GM18508 (cell line): ENCODE measurements around the gene FHOD3.
A peak's percentile ranks its signal among the peaks of the same experiment; 100 is the strongest.

Source experiments
- ATAC-seq: cut with Tn5 transposase; IDR thresholded peaks from one replicate; pipeline ENCODE4 v1.9.1; 2021; ENCODE audit warnings: moderate number of reproducible peaks; ENCODE audit not compliant: insufficient read depth, unreplicated experiment

FHOD3 gene

GRCh38 chr18:36464126-36464651 lies 166.7 kb downstream of the FHOD3 start:
- no peak for ATAC-seq

DNA sequence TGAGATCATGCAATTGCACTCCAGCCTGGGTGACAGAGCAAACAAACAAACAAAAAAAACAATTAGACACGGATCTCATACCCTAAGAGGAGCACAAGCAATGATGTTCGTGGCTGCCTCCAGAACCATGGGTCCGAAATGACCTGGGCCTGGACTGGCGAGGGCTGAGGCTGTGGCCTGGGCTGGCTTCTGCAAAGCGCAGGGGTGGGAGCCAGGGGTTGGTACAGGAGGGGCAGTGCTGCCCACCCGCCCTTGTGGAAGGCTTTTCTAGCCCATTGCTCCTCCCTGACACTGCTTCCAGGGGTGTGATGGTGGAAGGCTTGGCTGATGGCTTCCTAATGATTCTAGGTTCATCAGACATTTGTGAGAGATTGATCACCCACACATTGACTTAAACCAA lies 167.8 kb downstream of the FHOD3 start:
- ATAC-seq, result no peak

- ATAC-seq, result no peak
Observed at GRCh38 chr18:36465970-36466369, 168.5 kb downstream of the FHOD3 start.

- ATAC-seq, result no peak
Observed at GRCh38 chr18:36467614-36468013, 170.1 kb downstream of the FHOD3 start.

DNA sequence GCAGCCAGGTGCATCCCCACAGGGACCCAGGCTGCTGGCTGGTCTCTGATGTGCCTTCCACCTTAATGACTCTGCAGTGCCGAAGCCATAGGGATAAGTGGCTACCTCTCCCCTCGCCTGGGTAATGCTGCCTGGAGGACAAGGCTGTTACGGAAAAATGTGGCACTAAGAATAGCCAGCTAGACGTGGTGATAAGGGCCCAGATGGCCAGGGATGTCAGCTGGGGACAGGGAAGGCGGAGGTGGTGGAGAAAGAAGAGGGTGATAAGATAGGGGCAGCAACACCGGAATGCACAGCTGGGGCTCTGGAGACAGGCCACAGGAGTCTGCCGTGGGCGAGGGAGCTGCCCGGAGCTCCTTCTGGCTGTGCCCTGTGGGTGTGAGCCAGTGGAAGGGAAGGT lies 170.6 kb downstream of the FHOD3 start:
- no peak for ATAC-seq

DNA sequence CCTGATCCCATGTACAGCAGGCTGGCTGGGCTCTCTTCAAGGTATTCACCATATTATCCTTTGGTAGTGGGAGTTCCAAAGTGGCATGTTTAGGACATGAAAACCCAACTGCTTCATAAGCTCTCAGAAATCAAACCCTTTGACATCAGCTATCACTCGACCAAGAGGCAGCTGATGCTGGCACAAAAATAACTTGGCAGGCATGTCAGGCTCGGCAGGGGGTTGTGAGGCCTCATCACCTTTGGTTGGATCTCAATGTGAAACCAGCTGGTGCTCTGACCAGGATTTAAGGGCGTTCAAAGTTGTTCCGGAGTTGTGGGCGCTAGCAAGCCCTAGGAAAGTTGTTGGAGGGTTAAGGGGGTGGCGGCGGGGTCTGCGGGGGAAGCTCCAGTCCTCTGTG lies 171.9 kb downstream of the FHOD3 start:
- ATAC-seq, result no peak

GRCh38 chr18:36470896-36471295 lies 173.4 kb downstream of the FHOD3 start:
- no peak for ATAC-seq

DNA sequence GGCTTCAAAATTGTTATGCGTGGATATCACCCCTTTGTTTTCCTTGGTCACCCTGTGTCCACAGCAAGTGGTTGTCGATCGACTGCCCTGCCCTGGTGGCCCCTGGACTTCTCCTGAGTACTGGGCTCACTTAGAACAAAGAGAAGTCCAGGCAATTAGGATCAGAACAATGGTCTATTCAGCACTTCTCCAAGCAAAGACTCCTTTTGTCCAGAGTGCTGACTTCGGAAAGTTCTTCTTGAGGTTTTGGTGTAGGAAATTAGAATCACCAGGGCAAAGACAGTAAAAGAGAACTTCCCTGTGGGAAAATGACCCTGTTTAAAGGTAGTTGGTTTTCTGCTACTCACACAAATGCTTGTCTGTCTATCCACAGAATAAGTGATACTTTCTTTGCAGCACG lies 173.9 kb downstream of the FHOD3 start:
- no peak for ATAC-seq

DNA sequence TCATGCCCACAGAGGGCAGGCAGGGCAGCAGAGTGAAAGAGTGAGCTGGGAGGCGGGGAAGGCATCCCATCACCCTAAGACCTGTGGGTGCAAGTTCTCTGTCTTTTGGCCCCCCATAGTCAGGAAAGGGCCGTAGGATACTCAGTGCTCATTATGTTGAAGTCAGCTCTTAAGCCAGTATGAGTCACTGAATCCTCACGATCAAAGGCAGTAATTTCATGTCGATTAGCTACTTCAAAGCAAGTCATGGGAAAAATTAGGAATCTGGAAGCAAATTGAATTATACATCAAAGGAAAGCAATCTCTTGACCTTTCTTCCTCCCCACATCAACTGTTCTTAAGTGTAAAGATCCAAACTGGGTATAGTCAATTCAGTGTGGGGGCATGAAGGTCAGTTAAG lies 178.9 kb downstream of the FHOD3 start:
- ATAC-seq, result no peak

DNA sequence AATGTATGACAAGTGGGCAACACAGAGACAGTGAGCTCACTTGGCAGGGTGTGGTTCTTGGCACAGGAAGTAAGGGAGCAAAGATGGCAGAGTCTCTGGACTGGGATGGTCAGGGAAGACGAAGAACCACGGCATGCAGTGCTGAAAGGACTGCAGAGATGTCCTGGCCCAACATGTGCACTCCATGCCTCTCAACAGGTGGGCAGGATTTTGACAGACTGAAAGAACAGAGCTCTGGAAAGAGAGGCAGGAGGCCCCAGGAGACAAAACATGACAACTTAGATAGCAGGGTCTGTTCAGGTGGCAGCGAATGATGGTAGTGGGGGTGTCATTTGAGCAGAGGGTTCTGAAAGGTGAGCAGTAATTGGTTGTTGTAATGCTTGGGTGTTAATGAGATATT lies 180.3 kb downstream of the FHOD3 start:
- ATAC-seq, result no peak

DNA sequence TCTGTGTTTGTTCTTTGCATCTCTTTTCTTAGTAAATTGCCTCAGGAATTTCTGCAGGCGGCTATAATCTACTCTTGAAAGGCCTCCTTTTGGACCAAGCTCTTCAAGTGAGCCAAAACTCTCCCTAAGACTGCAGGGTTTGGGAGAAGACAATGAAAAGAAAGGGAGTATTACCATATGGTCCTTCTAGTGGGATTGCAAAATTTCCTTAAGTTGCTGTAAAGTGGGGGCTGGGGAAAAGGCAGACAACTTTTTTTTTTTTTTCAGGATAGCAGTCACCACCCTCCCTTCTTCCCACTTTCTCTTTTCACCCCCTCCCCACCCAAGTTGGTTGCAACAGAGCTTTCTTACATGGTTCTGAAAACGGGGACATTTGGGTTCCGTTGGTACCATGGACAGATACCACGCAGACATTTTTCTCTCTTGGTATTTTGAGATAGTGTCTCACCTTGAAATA lies 183.7 kb downstream of the FHOD3 start:
- ATAC-seq, result no peak

DNA sequence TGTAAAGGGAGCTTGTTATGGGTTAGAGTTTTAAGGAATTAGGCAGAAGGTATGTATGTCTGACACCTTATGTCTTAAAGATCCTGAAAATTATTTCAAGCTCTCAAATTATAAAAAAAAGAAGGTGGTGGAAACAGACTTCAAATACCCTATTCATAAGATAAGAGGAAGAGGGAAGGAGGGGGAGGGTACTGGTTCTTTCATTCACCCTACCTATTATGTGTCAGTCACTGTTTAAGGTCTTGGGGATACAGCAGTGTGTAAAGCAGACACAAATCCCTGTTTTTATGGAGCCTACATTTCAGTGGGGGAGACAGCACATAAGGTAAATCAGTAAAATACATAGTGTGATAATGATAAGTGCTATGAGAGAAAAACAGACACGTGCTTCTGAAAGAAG lies 184.4 kb downstream of the FHOD3 start:
- no peak for ATAC-seq

DNA sequence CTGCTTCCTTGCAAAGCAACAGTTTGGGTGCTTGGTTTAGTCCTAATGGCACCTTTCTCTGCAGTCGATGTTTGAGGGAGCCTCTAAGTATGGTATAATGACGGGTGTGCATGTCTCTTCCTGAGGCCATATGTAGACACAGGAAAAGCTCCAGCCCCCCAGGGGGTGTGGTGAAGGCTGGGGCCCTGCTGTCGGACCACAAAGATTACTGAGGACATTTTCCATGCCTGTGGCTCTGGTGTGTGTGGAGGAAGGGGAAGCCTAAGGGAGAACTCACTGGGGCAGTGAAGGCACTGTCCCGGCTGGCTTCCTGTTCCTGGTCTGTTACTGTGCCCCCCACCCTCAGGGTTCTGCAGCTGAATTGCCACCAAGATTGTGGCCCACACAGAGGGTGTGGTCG lies 187.1 kb downstream of the FHOD3 start:
- no peak for ATAC-seq

DNA sequence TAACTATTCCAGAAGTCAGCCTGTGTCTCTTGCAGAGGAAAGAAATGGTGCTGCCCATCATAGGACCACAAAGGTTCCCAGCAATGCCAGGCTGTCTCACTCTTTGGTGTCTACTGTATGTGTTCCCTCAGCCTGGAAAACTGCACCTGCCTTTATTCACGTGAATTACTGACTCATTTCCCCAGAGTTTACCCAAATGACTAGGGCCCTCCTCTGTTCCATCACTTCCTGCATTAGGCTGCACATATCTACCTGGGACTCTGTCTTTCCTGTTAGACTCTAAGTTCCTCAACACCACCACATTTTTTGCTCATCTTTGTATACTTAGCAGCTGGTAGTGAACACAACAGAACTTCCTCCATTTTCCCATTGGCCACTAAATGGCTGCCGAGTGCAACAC lies 188.3 kb downstream of the FHOD3 start:
- no peak for ATAC-seq

DNA sequence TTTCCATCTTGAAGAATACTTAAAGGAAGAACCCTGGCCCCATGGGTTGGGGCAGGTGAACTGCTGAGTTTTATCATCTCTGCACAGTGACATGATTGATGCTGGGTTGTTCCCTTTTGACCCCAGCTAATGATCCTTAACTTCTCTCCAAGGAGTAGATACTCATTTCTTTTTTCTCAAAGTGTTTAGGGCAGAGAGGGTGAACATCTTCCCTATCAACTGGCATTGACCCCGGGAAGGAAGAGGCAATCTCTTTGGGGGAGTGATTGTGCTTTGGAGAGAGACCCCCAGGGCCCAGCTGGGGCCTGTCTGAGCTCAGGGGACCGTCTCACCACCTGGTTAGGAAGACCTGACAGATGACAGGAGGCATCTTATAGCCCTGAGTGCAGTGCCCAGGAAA lies 190.6 kb downstream of the FHOD3 start:
- ATAC-seq, result no peak

DNA sequence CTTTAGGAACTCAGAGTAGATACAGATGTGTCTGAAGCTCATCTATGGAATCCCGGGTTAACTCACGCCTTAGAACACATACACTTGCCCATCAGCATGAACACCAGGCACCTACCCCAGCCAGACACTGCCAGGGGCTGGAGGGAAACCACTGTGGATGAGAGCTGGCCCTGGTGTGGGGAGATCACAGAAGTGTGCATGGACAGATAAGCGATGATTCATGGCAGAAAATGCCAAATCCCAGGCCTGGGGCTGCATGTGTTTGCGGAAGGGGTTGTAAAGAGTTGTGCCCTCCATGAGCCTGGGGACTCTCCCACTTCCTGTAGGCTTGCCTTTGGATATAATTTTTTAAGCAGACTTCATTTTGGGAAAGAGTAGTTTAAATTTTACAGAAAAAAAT lies 193.4 kb downstream of the FHOD3 start:
- ATAC-seq, result no peak

- ATAC-seq, result no peak
Observed at GRCh38 chr18:36492604-36493329, 195.3 kb downstream of the FHOD3 start.

DNA sequence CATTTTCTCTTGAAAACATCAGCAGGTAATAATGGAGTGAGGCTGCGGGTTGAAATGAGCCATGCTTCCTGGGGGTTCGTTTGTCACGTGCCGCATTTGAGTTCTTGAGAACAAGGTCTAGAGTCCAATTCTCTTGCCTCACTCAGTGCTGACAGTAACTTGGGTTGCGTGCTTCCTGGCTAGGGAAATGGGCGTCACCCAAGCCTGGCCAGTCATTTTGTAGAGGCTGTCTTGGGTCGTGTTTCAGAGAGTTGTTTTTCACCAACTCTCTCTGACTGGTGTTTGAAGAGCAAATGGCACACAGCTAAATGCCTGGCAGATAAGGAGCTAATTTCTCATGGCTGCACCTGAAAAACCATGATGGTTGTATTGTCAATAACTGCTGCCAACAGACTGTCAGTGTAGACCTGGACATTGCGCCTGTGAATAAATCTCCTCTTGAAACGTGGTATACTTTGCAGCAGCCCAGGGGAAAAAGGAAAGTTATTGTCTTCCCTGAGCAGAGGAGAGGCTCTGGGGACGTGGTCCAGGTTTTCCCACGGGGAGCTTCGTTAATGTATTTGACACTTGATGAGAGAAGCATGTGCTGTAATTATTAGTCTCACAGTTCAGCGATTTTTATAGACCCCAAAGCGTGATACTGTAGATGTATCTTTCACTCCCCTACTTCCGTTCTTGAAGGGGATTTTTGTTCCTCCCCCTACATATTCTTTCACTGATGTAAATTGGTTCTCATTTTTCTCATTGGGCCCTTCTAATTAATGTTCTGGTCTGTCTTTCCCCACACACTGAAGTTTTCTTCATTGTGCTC lies 196.0 kb downstream of the FHOD3 start:
- no peak for ATAC-seq

GRCh38 chr18:36494160-36494437 lies 196.6 kb downstream of the FHOD3 start:
- no peak for ATAC-seq

GRCh38 chr18:36496022-36496421 lies 198.5 kb downstream of the FHOD3 start:
- no peak for ATAC-seq

DNA sequence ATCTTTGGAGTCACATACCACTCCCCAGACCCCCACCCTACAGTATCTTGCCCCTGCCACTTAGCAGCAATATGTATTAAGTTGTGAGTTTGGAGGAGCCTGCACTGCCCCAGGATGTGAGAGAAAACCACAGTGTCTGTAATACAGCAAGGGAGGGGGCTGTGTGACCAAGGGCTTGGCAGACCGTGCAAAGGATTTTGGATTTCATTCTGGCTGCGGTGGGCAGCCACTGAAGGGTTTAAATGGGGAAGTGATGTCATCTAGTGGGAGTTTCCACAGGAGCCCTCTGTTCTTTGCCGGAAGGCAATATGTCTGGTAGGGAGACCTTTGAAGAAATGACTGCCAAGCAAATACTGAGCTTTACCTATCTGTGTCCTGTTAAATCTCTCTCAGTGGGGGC lies 202.4 kb downstream of the FHOD3 start:
- peak; percentile 85 for ATAC-seq

DNA sequence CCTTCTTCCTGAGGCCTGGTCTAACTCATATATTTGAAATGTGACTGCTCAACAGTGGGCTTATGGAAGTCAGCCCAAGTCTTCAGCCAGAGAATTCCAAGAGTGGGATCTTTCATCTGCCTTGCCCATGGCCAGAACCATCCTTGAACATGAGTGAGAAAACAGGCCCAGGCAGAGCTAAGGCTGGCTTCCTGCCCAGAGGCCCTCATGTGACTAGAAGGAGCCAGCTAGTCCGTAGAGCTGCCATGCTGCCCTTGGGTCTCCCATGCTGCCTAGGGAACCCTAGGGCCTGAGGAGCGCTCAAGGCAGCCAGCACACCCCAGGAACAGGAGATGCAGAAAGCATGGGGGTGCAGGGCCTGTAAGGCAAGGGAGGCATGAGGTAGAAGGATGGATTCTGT lies 203.6 kb downstream of the FHOD3 start:
- ATAC-seq, result no peak
